Sigmoid colon (tissue), 7 donors: ENCODE data around the gene BRAF. TPM values are rescaled to one million over a fixed set of nuclear protein-coding genes. Genes with fewer than 3 reads are reported as not detected.

Experiments used
- DNase-seq: peaks from one replicate; pipeline ENCODE4 v3.0.0-alpha.2; 2019
- H3K27ac ChIP-seq, 4 donors: fragments of 200-600 bp; sonication (generic); one replicate each; pipeline ENCODE4 v1.5.1; 2016 to 2019; ENCODE audit warnings: mild to moderate bottlenecking in 1 of 4
- H3K27me3 ChIP-seq, 3 donors: fragments of 200-600 bp; sonication (generic); one replicate each; pipeline ENCODE4 v1.5.1; 2019; ENCODE audit warnings: mild to moderate bottlenecking in 1 of 3
- H3K36me3 ChIP-seq, 4 donors: fragments of 200-600 bp; sonication (generic); one replicate each; pipeline ENCODE4 v1.5.1; 2016 to 2019
- H3K4me1 ChIP-seq, 4 donors: fragments of 200-600 bp; sonication (generic); one replicate each; pipeline ENCODE4 v1.5.1; 2017 to 2019
- H3K4me3 ChIP-seq, 4 donors: fragments of 200-600 bp; sonication (generic); one replicate each; pipeline ENCODE4 v1.5.1; 2017 to 2019; ENCODE audit warnings: mild to moderate bottlenecking in 2 of 4, moderate library complexity in 1 of 4
- H3K9me3 ChIP-seq, 4 donors: fragments of 200-600 bp in 3 of 4; sonication (generic) in 3 of 4; one replicate each; pipeline versions ENCODE4 v1.5.1 to v1.6.1; 2013 to 2019
- CTCF ChIP-seq, 4 experiments: fragments of 450-650 bp in 3 of 4; fragments of 200-600 bp in 1 of 4; IDR thresholded peaks; one replicate each; pipeline ENCODE4 v1.5.1; 2016 to 2019; ENCODE audit warnings: antibody characterized with exemption in 4 of 4, mild to moderate bottlenecking in 3 of 4, moderate library complexity in 2 of 4
- EP300 ChIP-seq, 4 donors: sonication (generic); formaldehyde crosslinking; IDR thresholded peaks; one replicate each; pipeline ENCODE4 v1.6.1; 2017; ENCODE audit warnings: antibody characterized with exemption in 4 of 4
- POLR2A ChIP-seq, 2 donors: fragments of 450-650 bp; IDR thresholded peaks; one replicate each; pipeline ENCODE4 v1.6.1; 2016; ENCODE audit warnings: antibody characterized with exemption in 2 of 2, mild to moderate bottlenecking in 2 of 2, moderate library complexity in 2 of 2
- POLR2AphosphoS5 ChIP-seq, 4 donors: sonication (generic); formaldehyde crosslinking; IDR thresholded peaks; one replicate each; pipeline ENCODE4 v1.6.1; 2017; ENCODE audit warnings: antibody characterized with exemption in 4 of 4
- WGBS, 2 donors: extraction: QIAGEN DNeasy Blood & Tissue Kit; methylation state at CpG; one replicate each; pipeline ENCODE4 v1.1.7; 2013; 5-methylcytosine and 5-hydroxymethylcytosine counted together
- intact Hi-C: fragments of 100-400 bp; cut with DNase I; formaldehyde crosslinking; loops from one replicate; pipeline ENCODE4 v1.15.1; 2023
- polyA plus RNA-seq, 3 donors: library from polyadenylated mRNA; stranded (reverse); fragments of 200-250 nt; gene quantifications; one replicate each; pipeline ENCODE4 v1.2.3, GENCODE V29; 2013
- total RNA-seq, 4 donors: library from RNA; depleted of rRNA; stranded (reverse); fragments of >200 nt; gene quantifications; one replicate each; pipeline ENCODE4 v1.1.0, GENCODE V29; 2016
- donor health status: healthy with polysubstance abuse.
- donor health status: Bipolar disorder and iron deficiency.
- donor health status: healthy.

Gene BRAF
- total and polyA plus RNA-seq, 7 donors = 4.8 to 64.8 (median 43.1) TPM

- Histone ChIP-seq H3K4me3 (no peak overlapping the region), H3K9me3 (no peaks in the 10 kb centered on the region), H3K27me3 (no peaks in the 10 kb centered on the region), H3K36me3 (peaks cover 0 to 4% (median 0%) of the 10 kb centered on the region in 4 donors), H3K4me1 (no peaks in the 10 kb centered on the region), H3K27ac (no peak overlapping the region)
- TF ChIP-seq POLR2A (IDR thresholded peaks at IDR 0.05) (no peak), CTCF (IDR thresholded peaks at IDR 0.05) (no peak), EP300 (IDR thresholded peaks at IDR 0.05) (no peak), POLR2AphosphoS5 (IDR thresholded peaks at IDR 0.05) (no peak)
- intact Hi-C loops = no loop called here
- WGBS, 2 donors = 74 to 88% methylated on average over 2 of the region's 2 CpGs
- no peak for DNase-seq
Observed at GRCh38 chr7:140732416-140732815, 192.3 kb downstream of the BRAF start.

GRCh38 chr7:140726281-140726680, 198.4 kb downstream of the BRAF start:
- no peaks in the 10 kb centered on the region for H3K27me3 ChIP-seq
- H3K4me3 ChIP-seq = no peak overlapping the region
- no peak for DNase-seq
- H3K36me3 ChIP-seq = peaks cover 0 to 9% (median 3%) of the 10 kb centered on the region in 4 donors
- 82 to 85% methylated on average over 2 of the region's 2 CpGs for WGBS, 2 donors
- intact Hi-C loops = no loop called here
- TF ChIP-seq POLR2AphosphoS5 (IDR thresholded peaks at IDR 0.05) (no peak), CTCF (IDR thresholded peaks at IDR 0.05) (no peak), EP300 (IDR thresholded peaks at IDR 0.05) (no peak), POLR2A (IDR thresholded peaks at IDR 0.05) (no peak)
- no peaks in the 10 kb centered on the region for H3K4me1 ChIP-seq
- no peak overlapping the region for H3K27ac ChIP-seq
- no peaks in the 10 kb centered on the region for H3K9me3 ChIP-seq

GRCh38 chr7:140724706-140725105, 200.0 kb downstream of the BRAF start:
- H3K4me1 ChIP-seq = no peaks in the 10 kb centered on the region
- no peak overlapping the region for H3K4me3 ChIP-seq
- H3K27ac ChIP-seq = no peak overlapping the region
- H3K27me3 ChIP-seq = no peaks in the 10 kb centered on the region
- H3K36me3 ChIP-seq = peaks cover 0 to 9% (median 3%) of the 10 kb centered on the region in 4 donors
- H3K9me3 ChIP-seq = no peaks in the 10 kb centered on the region
- TF ChIP-seq POLR2AphosphoS5 (IDR thresholded peaks at IDR 0.05) (no peak), POLR2A (IDR thresholded peaks at IDR 0.05) (no peak), EP300 (IDR thresholded peaks at IDR 0.05) (no peak), CTCF (IDR thresholded peaks at IDR 0.05) (no peak)
- no peak for DNase-seq
- intact Hi-C loops = no loop called here
- WGBS, 2 donors = 97 to 98% methylated on average over 1 of the region's 1 CpG

GRCh38 chr7:140723574-140723973, 201.2 kb downstream of the BRAF start:
- 85% methylated on average over 3 of the region's 3 CpGs for WGBS, 2 donors
- H3K36me3 ChIP-seq = peaks cover 0 to 9% (median 3%) of the 10 kb centered on the region in 4 donors
- no peak overlapping the region for H3K4me3 ChIP-seq
- DNase-seq = no peak
- H3K4me1 ChIP-seq = no peaks in the 10 kb centered on the region
- H3K27me3 ChIP-seq = no peaks in the 10 kb centered on the region
- TF ChIP-seq POLR2A (IDR thresholded peaks at IDR 0.05) = no peak
- H3K27ac ChIP-seq = no peak overlapping the region
- intact Hi-C loops = no loop called here
- no peaks in the 10 kb centered on the region for H3K9me3 ChIP-seq

- intact Hi-C loops = no loop called here
- WGBS, 2 donors = 84 to 95% methylated on average over 6 of the region's 6 CpGs
- no peaks in the 10 kb centered on the region for H3K27me3 ChIP-seq
- H3K4me3 ChIP-seq = no peak overlapping the region
- DNase-seq = no peak
- H3K9me3 ChIP-seq = no peaks in the 10 kb centered on the region
- peaks cover 0 to 9% (median 3%) of the 10 kb centered on the region in 4 donors for H3K36me3 ChIP-seq
- H3K27ac ChIP-seq = no peak overlapping the region
- H3K4me1 ChIP-seq = no peaks in the 10 kb centered on the region
- TF ChIP-seq POLR2A (IDR thresholded peaks at IDR 0.05) = no peak
- no peak for TF ChIP-seq CTCF (IDR thresholded peaks at IDR 0.05)
- TF ChIP-seq POLR2AphosphoS5 (IDR thresholded peaks at IDR 0.05) = no peak
- no peak for TF ChIP-seq EP300 (IDR thresholded peaks at IDR 0.05)
Observed at GRCh38 chr7:140723006-140723405, 201.7 kb downstream of the BRAF start.
